B cell (primary cell): ENCODE measurements around the gene NME7. TPM values are rescaled to one million over a fixed set of nuclear protein-coding genes. Genes with fewer than 3 reads are reported as not detected.

Experiments used
- ATAC-seq: fragments of 200-7000 bp; cut with Tn5 transposase; one replicate; pipeline ENCODE4 v1.10.0; 2021; ENCODE audit warnings: low read depth, mild to moderate bottlenecking, moderate number of reproducible peaks, moderate library complexity
- CTCF ChIA-PET: fragments of 350-600 bp; sonication (Branson Sonifier 250); formaldehyde crosslinking; loops from one replicate; lab custom pipeline; 2021; ENCODE audit warnings: antibody characterized with exemption, inconsistent platforms; lab: Charles Lee
- POLR2A ChIA-PET: fragments of 350-600 bp; sonication (Branson Sonifier 250); formaldehyde crosslinking; loops from one replicate; lab custom pipeline; 2021; ENCODE audit warnings: antibody characterized with exemption; lab: Charles Lee
- DNase-seq: peaks from one replicate; pipeline ENCODE4 v3.0.0; 2013
- H2AFZ ChIP-seq: 2 replicates; pipeline ENCODE4 v1.6.1; 2012; ENCODE audit warnings: mild to moderate bottlenecking, low read depth, low read length; ENCODE audit not compliant: insufficient read depth, poor library complexity, severe bottlenecking
- H3K27ac ChIP-seq, 2 donors: 1 replicate in 1 of 2; 2 replicates in 1 of 2; pipeline ENCODE4 v1.5.1; 2012 to 2013; ENCODE audit warnings: low read length in 2 of 2, mild to moderate bottlenecking in 2 of 2, moderate library complexity in 1 of 2
- H3K27me3 ChIP-seq, 4 experiments: fragments of 200-600 bp in 1 of 4; sonication (generic) in 1 of 4; replicated peaks in 1 of 4; 1 replicate in 2 of 4; 2 replicates in 2 of 4; pipeline versions ENCODE4 v1.6.1 to v1.7.0; 2013 to 2016; ENCODE audit warnings: low read length in 3 of 4, mild to moderate bottlenecking in 2 of 4, mixed read lengths in 1 of 4, moderate library complexity in 1 of 4; ENCODE audit not compliant: insufficient read depth in 4 of 4, control insufficient read depth in 3 of 4; ENCODE audit errors: control extremely low read depth in 1 of 4
- H3K36me3 ChIP-seq, 2 experiments: replicated peaks in 1 of 2; 1 replicate in 1 of 2; 2 replicates in 1 of 2; pipeline versions ENCODE4 v1.6.1 to v1.7.1; 2013; ENCODE audit warnings: low read length in 1 of 2; ENCODE audit not compliant: insufficient read depth in 2 of 2, control insufficient read depth in 1 of 2; ENCODE audit errors: control extremely low read depth in 1 of 2, extremely low read depth in 1 of 2
- H3K4me1 ChIP-seq, 2 donors: fragments of 200-600 bp in 1 of 2; sonication (generic) in 1 of 2; 1 replicate in 1 of 2; 2 replicates in 1 of 2; pipeline versions ENCODE4 v1.5.1 to v1.6.1; 2013 to 2017; ENCODE audit warnings: low read length in 2 of 2; ENCODE audit not compliant: control insufficient read depth in 2 of 2, insufficient read depth in 2 of 2
- H3K4me2 ChIP-seq: replicated peaks from 2 replicates; pipeline ENCODE3; 2012; ENCODE audit warnings: mild to moderate bottlenecking, low read depth, low read length; ENCODE audit not compliant: poor library complexity, severe bottlenecking
- H3K4me3 ChIP-seq, 5 experiments: fragments of 200-600 bp in 1 of 5; sonication (generic) in 1 of 5; 1 replicate in 3 of 5; 2 replicates in 2 of 5; pipeline versions ENCODE4 v1.5.1 to v1.7.0; 2011 to 2016; ENCODE audit warnings: low read length in 4 of 5, mild to moderate bottlenecking in 4 of 5, low read depth in 2 of 5, control low read depth in 1 of 5, moderate library complexity in 1 of 5; ENCODE audit not compliant: insufficient read depth in 1 of 5; ENCODE audit errors: control extremely low read depth in 1 of 5, extremely low read depth in 1 of 5
- H3K79me2 ChIP-seq: fragments of 200-600 bp; sonication (generic); one replicate; pipeline ENCODE4 v1.6.0; 2016; ENCODE audit warnings: low read length; ENCODE audit not compliant: control insufficient read depth, insufficient read depth
- H3K9ac ChIP-seq: fragments of 200-600 bp; sonication (generic); 2 replicates; pipeline ENCODE4 v1.6.1; 2017; ENCODE audit warnings: mild to moderate bottlenecking, low read length, moderate library complexity
- H3K9me3 ChIP-seq, 3 donors: one replicate each; pipeline versions ENCODE4 v1.6.1 to v1.7.1; 2013; ENCODE audit warnings: low read length in 2 of 3; ENCODE audit not compliant: control insufficient read depth in 2 of 3, insufficient read depth in 1 of 3; ENCODE audit errors: control extremely low read depth in 1 of 3
- H4K20me1 ChIP-seq: 2 replicates; pipeline ENCODE4 v1.6.0; 2012; ENCODE audit warnings: mild to moderate bottlenecking, low read length; ENCODE audit not compliant: insufficient read depth, control insufficient read depth, poor library complexity, severe bottlenecking
- H3K27ac Mint-ChIP-seq: one replicate; pipeline ENCODE4 v1.8.0; 2021; ENCODE audit warnings: mixed read lengths
- H3K27me3 Mint-ChIP-seq: one replicate; pipeline ENCODE4 v1.8.0; 2021; ENCODE audit warnings: mixed read lengths
- H3K4me1 Mint-ChIP-seq: one replicate; pipeline ENCODE4 v1.8.0; 2021; ENCODE audit warnings: mixed read lengths
- H3K4me3 Mint-ChIP-seq: one replicate; pipeline ENCODE4 v1.8.0; 2021; ENCODE audit warnings: mixed read lengths
- H3K9me3 Mint-ChIP-seq: one replicate; pipeline ENCODE4 v1.8.0; 2022; ENCODE audit warnings: mixed read lengths; ENCODE audit not compliant: insufficient read depth
- EZH2 ChIP-seq: IDR thresholded peaks from 2 replicates; pipeline ENCODE4 v1.6.1; 2012; ENCODE audit warnings: borderline replicate concordance, low read depth, mild to moderate bottlenecking, moderate library complexity, low read length; ENCODE audit not compliant: insufficient read depth, poor library complexity, severe bottlenecking
- WGBS: methylation state at CpG from one replicate; pipeline ENCODE4 v1.1.5; 2013; ENCODE audit warnings: missing lambda C conversion rate; ENCODE audit not compliant: insufficient coverage; 5-methylcytosine and 5-hydroxymethylcytosine counted together
- intact Hi-C: fragments of 100-400 bp; cut with micrococcal nuclease; formaldehyde crosslinking; loops from one replicate; pipeline ENCODE4 v1.10.0; 2022
- polyA plus RNA-seq: library from polyadenylated mRNA; depleted of rRNA; stranded (reverse); fragments of >200 nt; gene quantifications from 2 replicates; pipeline ENCODE4 v1.2.3, GENCODE V29; 2012
- total RNA-seq, 2 donors: library from RNA; stranded (reverse); fragments of 120-200 nt in 1 of 2; gene quantifications; 1 replicate in 1 of 2; 2 replicates in 1 of 2; pipeline versions ENCODE4 v1.2.3 to v1.2.4, GENCODE V29; 2013 to 2022
- TF ChIP-seq, protein P1 (sequence below): fragments of 200-600 bp; IDR thresholded peaks from one replicate; pipeline ENCODE4 v1.8.0; 2022; ENCODE audit warnings: antibody characterized with exemption, mild to moderate bottlenecking

NME7 gene
- total and polyA plus RNA-seq, 2 donors (not counting 1 experiment from before 2014, with no cell fraction given), result 3.3 to 14.3 TPM

DNA sequence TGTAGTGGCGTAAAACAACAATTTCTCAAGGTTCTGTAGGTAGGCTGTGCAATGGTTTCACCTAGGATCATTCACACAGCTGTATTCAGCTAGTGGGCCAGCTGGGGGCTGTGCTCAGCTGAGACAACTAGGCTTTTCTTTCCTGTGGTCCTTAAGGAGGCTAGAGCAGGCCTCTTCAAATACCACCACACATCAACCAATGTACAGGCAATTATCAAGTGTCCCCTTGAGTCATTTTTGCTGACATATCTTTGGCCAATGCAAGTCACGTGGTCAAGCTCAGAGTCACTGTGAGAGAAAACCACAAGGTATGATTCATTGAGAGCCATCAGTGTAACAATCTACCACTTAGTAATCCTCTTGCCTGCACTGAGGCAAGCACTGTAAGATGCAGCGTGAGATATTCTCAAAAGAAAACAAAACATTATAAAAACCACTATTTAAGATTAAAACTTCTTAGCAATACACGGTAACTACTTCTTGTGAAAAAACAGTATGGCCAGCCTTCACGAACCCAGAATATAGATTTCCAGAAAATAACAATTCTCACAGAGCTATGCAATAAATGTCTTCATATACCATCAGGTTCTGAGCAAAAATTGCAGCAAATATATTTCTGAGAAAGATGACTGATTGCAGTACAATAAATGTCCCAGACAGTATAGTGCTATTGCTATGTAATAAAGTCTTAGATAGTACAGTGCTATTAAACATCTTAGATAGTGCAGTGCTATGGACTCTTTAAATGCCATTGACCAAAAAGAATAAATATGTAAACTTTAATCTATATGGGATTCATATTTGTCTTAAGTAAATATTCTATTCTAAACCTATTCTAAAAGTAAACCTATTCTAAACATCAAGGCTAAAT, 55.3 kb downstream of the NME7 start:
- Histone ChIP-seq H3K4me2 (no peak overlapping the region), H3K9ac (no peak overlapping the region), H3K27me3 (no peaks in the 10 kb centered on the region), H3K4me3 (no peak overlapping the region), H4K20me1 (no peaks in the 10 kb centered on the region), H3K27ac (no peak overlapping the region), H2AFZ (no peak overlapping the region), H3K79me2 (no peaks in the 10 kb centered on the region), H3K9me3 (no peaks in the 10 kb centered on the region), H3K4me1 (no peaks in the 10 kb centered on the region), H3K36me3 (no peaks in the 10 kb centered on the region)
- peaks cover 6% of the 10 kb centered on the region for H3K4me1 Mint-ChIP-seq
- POLR2A ChIA-PET, result no interaction called here
- intact Hi-C loops, result no loop called here
- CTCF ChIA-PET, result no interaction called here
- DNase-seq (no peak), ATAC-seq (no peak)
- H3K9me3 Mint-ChIP-seq, result no peaks in the 10 kb centered on the region
- no peak overlapping the region for H3K4me3 Mint-ChIP-seq
- no peaks in the 10 kb centered on the region for H3K27me3 Mint-ChIP-seq
- 68% methylated on average over 2 of the region's 5 CpGs for WGBS
- TF ChIP-seq, protein P1, sequence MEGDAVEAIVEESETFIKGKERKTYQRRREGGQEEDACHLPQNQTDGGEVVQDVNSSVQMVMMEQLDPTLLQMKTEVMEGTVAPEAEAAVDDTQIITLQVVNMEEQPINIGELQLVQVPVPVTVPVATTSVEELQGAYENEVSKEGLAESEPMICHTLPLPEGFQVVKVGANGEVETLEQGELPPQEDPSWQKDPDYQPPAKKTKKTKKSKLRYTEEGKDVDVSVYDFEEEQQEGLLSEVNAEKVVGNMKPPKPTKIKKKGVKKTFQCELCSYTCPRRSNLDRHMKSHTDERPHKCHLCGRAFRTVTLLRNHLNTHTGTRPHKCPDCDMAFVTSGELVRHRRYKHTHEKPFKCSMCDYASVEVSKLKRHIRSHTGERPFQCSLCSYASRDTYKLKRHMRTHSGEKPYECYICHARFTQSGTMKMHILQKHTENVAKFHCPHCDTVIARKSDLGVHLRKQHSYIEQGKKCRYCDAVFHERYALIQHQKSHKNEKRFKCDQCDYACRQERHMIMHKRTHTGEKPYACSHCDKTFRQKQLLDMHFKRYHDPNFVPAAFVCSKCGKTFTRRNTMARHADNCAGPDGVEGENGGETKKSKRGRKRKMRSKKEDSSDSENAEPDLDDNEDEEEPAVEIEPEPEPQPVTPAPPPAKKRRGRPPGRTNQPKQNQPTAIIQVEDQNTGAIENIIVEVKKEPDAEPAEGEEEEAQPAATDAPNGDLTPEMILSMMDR, result no peak
- TF ChIP-seq EZH2, result no peak
- H3K27ac Mint-ChIP-seq, result no peak overlapping the region
